ENCODE measurements around the gene FOCAD.

FOCAD gene

DNA sequence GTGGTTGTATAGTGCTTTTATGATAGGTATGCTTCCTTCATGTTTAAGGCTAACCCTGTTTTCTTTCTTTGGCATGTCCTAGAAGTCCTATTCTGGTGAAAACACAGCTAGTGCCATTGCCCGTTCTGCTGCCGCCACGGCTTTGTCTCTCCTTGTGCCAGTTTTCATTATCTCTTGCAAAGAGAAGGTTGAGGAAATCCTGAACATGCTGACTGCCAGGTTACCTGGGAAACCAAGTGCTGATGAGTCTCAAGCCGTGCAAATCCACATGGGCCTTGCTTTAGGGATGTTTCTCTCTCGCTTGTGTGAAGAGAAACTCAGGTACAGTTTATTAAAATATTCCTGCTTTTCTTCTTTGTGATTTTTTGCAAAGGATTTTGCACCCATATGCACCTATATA, 245.2 kb downstream of the FOCAD start:
- no peaks in the 10 kb centered on the region for H3K4me1 ChIP-seq (ENCODE audit: low read length)
- no peaks in the 10 kb centered on the region for H3K9me3 ChIP-seq (replicated peaks; ENCODE audit: insufficient read depth, low read length)
- H3K4me2 ChIP-seq (ENCODE audit: low read depth, low read length): no peak overlapping the region
- H3K4me3 ChIP-seq (ENCODE audit: low read length): no peak overlapping the region
- H3K27me3 ChIP-seq (replicated peaks; ENCODE audit: insufficient read depth, low read length): no peaks in the 10 kb centered on the region
- H3K9ac ChIP-seq (ENCODE audit: low read length): no peak overlapping the region
- no peak overlapping the region for H2AFZ ChIP-seq (ENCODE audit: low read length)
- H3K27ac ChIP-seq (ENCODE audit: low read length): no peak overlapping the region
- no peaks in the 10 kb centered on the region for H3K36me3 ChIP-seq (replicated peaks; ENCODE audit: insufficient read depth, low read length)
- DNase-seq: no peak
- H3K79me2 ChIP-seq (ENCODE audit: low read length): no peaks in the 10 kb centered on the region
- H3K9me2 ChIP-seq (replicated peaks; ENCODE audit: insufficient read depth, low read length): no peaks in the 10 kb centered on the region
- TF ChIP-seq EZH2 (optimal IDR thresholded peaks at IDR 0.05; ENCODE audit: low read depth, low read length): no peak
- TF ChIP-seq, protein P1, sequence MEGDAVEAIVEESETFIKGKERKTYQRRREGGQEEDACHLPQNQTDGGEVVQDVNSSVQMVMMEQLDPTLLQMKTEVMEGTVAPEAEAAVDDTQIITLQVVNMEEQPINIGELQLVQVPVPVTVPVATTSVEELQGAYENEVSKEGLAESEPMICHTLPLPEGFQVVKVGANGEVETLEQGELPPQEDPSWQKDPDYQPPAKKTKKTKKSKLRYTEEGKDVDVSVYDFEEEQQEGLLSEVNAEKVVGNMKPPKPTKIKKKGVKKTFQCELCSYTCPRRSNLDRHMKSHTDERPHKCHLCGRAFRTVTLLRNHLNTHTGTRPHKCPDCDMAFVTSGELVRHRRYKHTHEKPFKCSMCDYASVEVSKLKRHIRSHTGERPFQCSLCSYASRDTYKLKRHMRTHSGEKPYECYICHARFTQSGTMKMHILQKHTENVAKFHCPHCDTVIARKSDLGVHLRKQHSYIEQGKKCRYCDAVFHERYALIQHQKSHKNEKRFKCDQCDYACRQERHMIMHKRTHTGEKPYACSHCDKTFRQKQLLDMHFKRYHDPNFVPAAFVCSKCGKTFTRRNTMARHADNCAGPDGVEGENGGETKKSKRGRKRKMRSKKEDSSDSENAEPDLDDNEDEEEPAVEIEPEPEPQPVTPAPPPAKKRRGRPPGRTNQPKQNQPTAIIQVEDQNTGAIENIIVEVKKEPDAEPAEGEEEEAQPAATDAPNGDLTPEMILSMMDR (IDR thresholded peaks at IDR 0.05; ENCODE audit: low read length): no peak
- no peak for TF ChIP-seq EZH2phosphoT487 (IDR thresholded peaks at IDR 0.05; ENCODE audit: low read length)
- no peaks in the 10 kb centered on the region for H3F3A ChIP-seq (ENCODE audit: insufficient read depth, low read length)
- no peaks in the 10 kb centered on the region for H4K20me1 ChIP-seq (ENCODE audit: insufficient read depth, low read length)

DNA sequence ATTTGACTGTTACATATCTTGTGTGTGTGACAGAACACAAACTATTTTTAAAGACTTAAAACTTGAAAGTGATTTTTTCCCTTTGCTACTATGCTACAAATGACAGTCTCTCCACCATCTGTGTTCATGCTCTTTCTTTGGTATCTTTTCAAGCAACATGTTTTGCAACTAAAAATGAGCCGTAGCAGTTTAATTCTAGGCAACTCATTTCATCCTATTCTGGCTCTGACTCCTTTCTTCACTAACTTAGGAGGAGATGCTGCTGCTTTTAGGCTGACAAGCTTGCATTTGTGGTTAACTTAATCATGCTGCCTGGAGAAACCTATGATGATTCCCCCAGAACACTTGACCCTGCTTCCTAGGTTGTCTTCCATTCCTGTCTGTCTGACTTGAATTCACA, 246.8 kb downstream of the FOCAD start:
- no peaks in the 10 kb centered on the region for H4K20me1 ChIP-seq (ENCODE audit: insufficient read depth, low read length)
- no peak overlapping the region for H3K9ac ChIP-seq (ENCODE audit: low read length)
- H3K9me3 ChIP-seq (replicated peaks; ENCODE audit: insufficient read depth, low read length): no peaks in the 10 kb centered on the region
- H3K4me1 ChIP-seq (ENCODE audit: low read length): no peaks in the 10 kb centered on the region
- no peaks in the 10 kb centered on the region for H3K27me3 ChIP-seq (replicated peaks; ENCODE audit: insufficient read depth, low read length)
- DNase-seq: no peak
- no peak overlapping the region for H3K4me3 ChIP-seq (ENCODE audit: low read length)
- H3F3A ChIP-seq (ENCODE audit: insufficient read depth, low read length): no peaks in the 10 kb centered on the region
- no peaks in the 10 kb centered on the region for H3K9me2 ChIP-seq (replicated peaks; ENCODE audit: insufficient read depth, low read length)
- H2AFZ ChIP-seq (ENCODE audit: low read length): no peak overlapping the region
- H3K79me2 ChIP-seq (ENCODE audit: low read length): no peaks in the 10 kb centered on the region
- H3K36me3 ChIP-seq (replicated peaks; ENCODE audit: insufficient read depth, low read length): no peaks in the 10 kb centered on the region
- H3K27ac ChIP-seq (ENCODE audit: low read length): no peak overlapping the region
- H3K4me2 ChIP-seq (ENCODE audit: low read depth, low read length): no peak overlapping the region
- TF ChIP-seq EZH2phosphoT487 (IDR thresholded peaks at IDR 0.05; ENCODE audit: low read length) (no peak), EZH2 (optimal IDR thresholded peaks at IDR 0.05; ENCODE audit: low read depth, low read length) (no peak)
- TF ChIP-seq, protein P1 (IDR thresholded peaks at IDR 0.05; ENCODE audit: low read length): no peak

DNA sequence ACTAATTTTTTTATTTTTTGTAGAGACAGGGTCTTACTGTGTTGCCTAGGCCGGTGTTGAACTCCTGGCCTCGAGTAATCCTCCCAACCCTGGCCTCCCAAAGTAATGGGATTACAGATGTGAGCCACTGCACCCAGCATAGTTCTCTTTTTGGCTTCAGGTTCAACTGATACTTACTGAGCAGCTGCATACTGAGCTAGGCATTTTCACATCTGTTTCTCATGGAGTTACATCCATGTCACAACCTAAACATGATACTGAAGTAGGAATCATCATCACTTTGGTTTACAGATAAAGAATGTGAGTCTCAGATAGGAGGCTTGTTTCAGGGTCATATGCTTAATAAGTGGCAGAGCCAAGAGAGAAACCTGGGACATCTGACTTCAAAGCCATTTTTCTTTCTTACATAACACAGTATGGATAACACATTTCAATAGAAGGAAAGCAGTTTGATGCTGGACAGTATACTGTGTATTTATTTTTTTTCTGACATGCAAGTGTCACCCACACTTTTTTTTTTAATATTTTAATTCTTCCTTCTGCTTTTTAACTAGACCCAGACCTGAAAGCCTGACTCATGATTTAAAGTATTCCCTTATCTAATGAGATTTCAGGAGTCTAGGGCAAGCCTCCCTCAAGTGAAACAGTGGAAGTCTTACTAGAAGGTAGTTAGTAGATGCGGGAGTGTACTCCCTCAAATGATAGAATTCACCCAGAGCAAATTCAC, 256.6 kb downstream of the FOCAD start:
- Histone ChIP-seq H3F3A (ENCODE audit: insufficient read depth, low read length) (no peaks in the 10 kb centered on the region), H3K27ac (ENCODE audit: low read length) (no peak overlapping the region), H3K9me2 (replicated peaks; ENCODE audit: insufficient read depth, low read length) (no peaks in the 10 kb centered on the region), H3K9me3 (replicated peaks; ENCODE audit: insufficient read depth, low read length) (no peaks in the 10 kb centered on the region), H3K27me3 (replicated peaks; ENCODE audit: insufficient read depth, low read length) (no peaks in the 10 kb centered on the region), H3K9ac (ENCODE audit: low read length) (no peak overlapping the region), H4K20me1 (ENCODE audit: insufficient read depth, low read length) (no peaks in the 10 kb centered on the region), H3K4me3 (ENCODE audit: low read length) (no peak overlapping the region), H3K4me1 (ENCODE audit: low read length) (no peaks in the 10 kb centered on the region; the same call in 1 of the 2 replicates), H3K36me3 (replicated peaks; ENCODE audit: insufficient read depth, low read length) (no peaks in the 10 kb centered on the region), H2AFZ (ENCODE audit: low read length) (no peak overlapping the region), H3K4me2 (ENCODE audit: low read depth, low read length) (0 out of 2 replicates have a peak overlapping the region, but pooled peaks have one; percentile 27), H3K79me2 (ENCODE audit: low read length) (no peaks in the 10 kb centered on the region)
- no peak for DNase-seq
- TF ChIP-seq EZH2phosphoT487 (IDR thresholded peaks at IDR 0.05; ENCODE audit: low read length) (no peak), EZH2 (optimal IDR thresholded peaks at IDR 0.05; ENCODE audit: low read depth, low read length) (no peak)
- TF ChIP-seq, protein P1 (IDR thresholded peaks at IDR 0.05; ENCODE audit: low read length): no peak
